SK-N-MC (cell line): Measurements from ENCODE around the gene UQCC5.

ENCODE experiments used
- EZH2 ChIP-seq: fragments of 200-600 bp; sonication (generic); IDR thresholded peaks from one replicate; pipeline ENCODE4 v1.6.1; 2017; ENCODE audit warnings: antibody characterized with exemption
- POLR2AphosphoS5 ChIP-seq: IDR thresholded peaks from 2 replicates; pipeline ENCODE4 v1.6.1; 2012; ENCODE audit warnings: mild to moderate bottlenecking, low read depth, low read length, borderline replicate concordance

GRCh38 chr3:52529376-52530333, 6.8 kb upstream of the UQCC5 start:
- no peak; the same call in 1 of the 2 replicates for TF ChIP-seq POLR2AphosphoS5
- no peak for TF ChIP-seq EZH2
